H9 (cell line): ENCODE measurements around the gene MCF2L. TPM values are rescaled to one million over a fixed set of nuclear protein-coding genes. Genes with fewer than 3 reads are reported as not detected.

Experiments
- DNase-seq: peaks from one replicate; pipeline ENCODE4 v3.0.0-alpha.2; 2017
- H2AFZ ChIP-seq: one replicate; pipeline ENCODE4 v1.6.1; 2013; ENCODE audit warnings: mild to moderate bottlenecking, low read length, control low read depth, moderate library complexity
- H2AK5ac ChIP-seq: 2 replicates; pipeline ENCODE4 v1.6.1; 2013; ENCODE audit warnings: low read length, control low read depth, mixed read lengths; ENCODE audit not compliant: insufficient read length
- H2BK120ac ChIP-seq: one replicate; pipeline ENCODE4 v1.6.1; 2013; ENCODE audit warnings: low read depth, mild to moderate bottlenecking, low read length, control low read depth, inconsistent platforms; ENCODE audit not compliant: poor library complexity, severe bottlenecking
- H2BK12ac ChIP-seq: 2 replicates; pipeline ENCODE4 v1.6.1; 2013; ENCODE audit warnings: low read length, control low read depth, mixed read lengths, low read depth; ENCODE audit not compliant: insufficient read length
- H2BK15ac ChIP-seq: 2 replicates; pipeline ENCODE4 v1.6.1; 2013; ENCODE audit warnings: low read depth, low read length, control low read depth
- H2BK20ac ChIP-seq: one replicate; pipeline ENCODE4 v1.6.1; 2013; ENCODE audit warnings: low read depth, mild to moderate bottlenecking, low read length, control low read depth, inconsistent platforms; ENCODE audit not compliant: poor library complexity, severe bottlenecking
- H2BK5ac ChIP-seq: 2 replicates; pipeline ENCODE4 v1.6.1; 2013; ENCODE audit warnings: low read length, control low read depth, mixed read lengths; ENCODE audit not compliant: insufficient read length
- H3K14ac ChIP-seq: 2 replicates; pipeline ENCODE4 v1.6.1; 2013; ENCODE audit warnings: low read length, control low read depth; ENCODE audit not compliant: insufficient read depth
- H3K18ac ChIP-seq: 2 replicates; pipeline ENCODE4 v1.6.1; 2013; ENCODE audit warnings: low read depth, mild to moderate bottlenecking, mixed read lengths, low read length, control low read depth; ENCODE audit not compliant: insufficient read length
- H3K23ac ChIP-seq: 2 replicates; pipeline ENCODE4 v1.6.1; 2013; ENCODE audit warnings: low read length, control low read depth, mixed read lengths, low read depth; ENCODE audit not compliant: insufficient read length
- H3K23me2 ChIP-seq: 2 replicates; pipeline ENCODE4 v1.6.1; 2013; ENCODE audit warnings: low read depth, mild to moderate bottlenecking, mixed read lengths, low read length, control low read depth; ENCODE audit not compliant: insufficient read length, poor library complexity, severe bottlenecking
- H3K27ac ChIP-seq: 2 replicates; pipeline ENCODE4 v1.5.1; 2013; ENCODE audit warnings: low read length, control low read depth, mixed read lengths, low read depth; ENCODE audit not compliant: insufficient read length
- H3K27me3 ChIP-seq: 2 replicates; pipeline ENCODE4 v1.6.1; 2013; ENCODE audit warnings: low read length, control low read depth, inconsistent platforms; ENCODE audit not compliant: insufficient read depth
- H3K4ac ChIP-seq: 2 replicates; pipeline ENCODE4 v1.6.1; 2013; ENCODE audit warnings: low read depth, mild to moderate bottlenecking, control low read depth, inconsistent platforms, low read length, moderate library complexity
- H3K4me1 ChIP-seq: 2 replicates; pipeline ENCODE4 v1.6.1; 2013; ENCODE audit warnings: low read length, control low read depth, inconsistent platforms; ENCODE audit not compliant: insufficient read depth
- H3K4me2 ChIP-seq: 2 replicates; pipeline ENCODE4 v1.6.1; 2013; ENCODE audit warnings: low read length, control low read depth, mixed read lengths; ENCODE audit not compliant: insufficient read length, insufficient read depth
- H3K56ac ChIP-seq: 2 replicates; pipeline ENCODE4 v1.6.1; 2013; ENCODE audit warnings: low read depth, mild to moderate bottlenecking, mixed read lengths, low read length, control low read depth; ENCODE audit not compliant: insufficient read length
- H3K79me1 ChIP-seq: 2 replicates; pipeline ENCODE4 v1.6.1; 2013; ENCODE audit warnings: low read depth, mild to moderate bottlenecking, moderate library complexity, low read length, control low read depth, inconsistent platforms; ENCODE audit not compliant: insufficient read depth, poor library complexity, severe bottlenecking
- H3K79me2 ChIP-seq: 2 replicates; pipeline ENCODE4 v1.6.1; 2013; ENCODE audit warnings: low read length, control low read depth, inconsistent platforms; ENCODE audit not compliant: insufficient read depth
- H3K9ac ChIP-seq: 2 replicates; pipeline ENCODE4 v1.6.1; 2013; ENCODE audit warnings: low read length, control low read depth, mixed read lengths; ENCODE audit not compliant: insufficient read length; ENCODE audit errors: extremely low read depth
- H3K9me3 ChIP-seq: one replicate; pipeline ENCODE4 v1.6.1; 2013; ENCODE audit warnings: low read depth, low read length, inconsistent platforms; ENCODE audit not compliant: control insufficient read depth
- H3T11ph ChIP-seq: one replicate; pipeline ENCODE4 v1.6.1; 2013; ENCODE audit warnings: mild to moderate bottlenecking, low read length, control low read depth, inconsistent platforms
- H4K20me1 ChIP-seq: one replicate; pipeline ENCODE4 v1.6.1; 2013; ENCODE audit not compliant: control insufficient read depth, insufficient read length, insufficient read depth
- H4K5ac ChIP-seq: 2 replicates; pipeline ENCODE4 v1.6.1; 2013; ENCODE audit warnings: low read depth, mild to moderate bottlenecking, mixed read lengths, low read length, control low read depth; ENCODE audit not compliant: insufficient read length
- H4K8ac ChIP-seq: replicated peaks from 2 replicates; pipeline ENCODE4 v1.6.1; 2013; ENCODE audit warnings: low read length, control low read depth, mixed read lengths, low read depth; ENCODE audit not compliant: insufficient read length
- H4K91ac ChIP-seq: 2 replicates; pipeline ENCODE4 v1.6.1; 2013; ENCODE audit warnings: low read depth, mild to moderate bottlenecking, moderate library complexity, mixed read lengths, low read length, control low read depth; ENCODE audit not compliant: insufficient read length
- H3K27ac Mint-ChIP-seq, 3 experiments: 2 replicates in 2 of 3; 3 replicates in 1 of 3; pipeline ENCODE4 v1.8.0; 2020 to 2021; ENCODE audit warnings: mixed read lengths in 3 of 3, mild to moderate bottlenecking in 1 of 3, moderate library complexity in 1 of 3
- H3K27me3 Mint-ChIP-seq: 2 replicates; pipeline ENCODE4 v1.8.0; 2021; ENCODE audit warnings: low read depth, mild to moderate bottlenecking, moderate library complexity, mixed read lengths
- H3K36me3 Mint-ChIP-seq, 3 experiments: 2 replicates in 2 of 3; 3 replicates in 1 of 3; pipeline ENCODE4 v1.8.0; 2020 to 2021; ENCODE audit warnings: low read depth in 3 of 3, mixed read lengths in 3 of 3; ENCODE audit not compliant: insufficient read depth in 1 of 3
- H3K4me1 Mint-ChIP-seq, 2 experiments: 2 replicates each; pipeline ENCODE4 v1.8.0; 2020; ENCODE audit warnings: mixed read lengths in 2 of 2
- H3K4me3 Mint-ChIP-seq, 2 experiments: 2 replicates in 1 of 2; 3 replicates in 1 of 2; pipeline ENCODE4 v1.8.0; 2020 to 2021; ENCODE audit warnings: mild to moderate bottlenecking in 2 of 2, mixed read lengths in 2 of 2, moderate library complexity in 1 of 2
- H3K9me3 Mint-ChIP-seq, 2 experiments: 2 replicates in 1 of 2; 3 replicates in 1 of 2; pipeline ENCODE4 v1.8.0; 2020; ENCODE audit warnings: mild to moderate bottlenecking in 2 of 2, mixed read lengths in 2 of 2, moderate library complexity in 1 of 2
- WGBS: extraction: QIAGEN DNeasy Blood & Tissue Kit; methylation state at CpG from one replicate; pipeline ENCODE4 v1.1.7; 2013; ENCODE audit warnings: missing lambda C conversion rate, low lambda C conversion rate, mixed read lengths; ENCODE audit not compliant: insufficient read length; ENCODE audit errors: extremely low coverage; 5-methylcytosine and 5-hydroxymethylcytosine counted together
- total RNA-seq: library from RNA; stranded (reverse); gene quantifications from 2 replicates; pipeline ENCODE4 v1.2.1, GENCODE V29; 2021
- TF ChIP-seq, protein P1 (sequence below): fragments of 200-600 bp; sonication (generic); conservative IDR thresholded peaks from 3 replicates; pipeline ENCODE4 v1.8.0; 2021; ENCODE audit warnings: antibody characterized with exemption, mild to moderate bottlenecking

The MCF2L gene
- total RNA-seq, 1 experiment from 2014 or later = 18.5 TPM

DNA sequence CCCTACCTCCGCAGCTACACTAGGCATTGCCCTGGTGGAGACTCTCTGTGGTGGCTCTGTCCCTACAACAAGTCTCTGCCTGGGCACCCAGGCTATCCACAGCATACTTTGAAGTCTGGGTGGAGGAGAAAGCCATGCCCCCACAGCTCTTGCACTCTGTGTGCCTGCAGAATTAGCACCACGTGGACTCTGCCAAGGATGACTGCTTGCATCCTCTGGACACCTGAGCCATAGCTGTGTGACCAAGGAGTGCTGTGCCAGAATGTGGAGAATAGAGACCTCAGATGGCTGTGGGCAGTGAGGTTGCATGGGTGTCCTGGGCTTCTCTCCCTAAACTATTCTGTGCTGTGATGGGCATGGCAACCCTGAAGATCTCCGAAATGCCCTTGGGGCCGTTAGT, 21.2 kb upstream of the MCF2L start:
- H4K8ac ChIP-seq = no peak overlapping the region
- no peaks in the 10 kb centered on the region for H3K27me3 ChIP-seq
- H3K4me2 ChIP-seq = no peak overlapping the region
- Mint-ChIP-seq H3K36me3 (0 out of 7 replicates have a peak, but pooled peaks cover 0 to under 1% (median 0%) of the 10 kb centered on the region in 3 experiments), H3K4me3 (no peak overlapping the region), H3K4me1 (peaks cover 19 to 22% of the 10 kb centered on the region in 2 experiments), H3K9me3 (no peaks in the 10 kb centered on the region), H3K27me3 (peaks cover 5% of the 10 kb centered on the region), H3K27ac (no peak overlapping the region)
- WGBS = no CpG with 5 or more reads among the region's 4 CpGs
- no peaks in the 10 kb centered on the region for H3K79me1 ChIP-seq
- H3K4ac ChIP-seq = no peak overlapping the region
- H2BK12ac ChIP-seq = no peak overlapping the region
- H2BK20ac ChIP-seq = no peak overlapping the region
- no peak overlapping the region for H3K9ac ChIP-seq
- H4K91ac ChIP-seq = no peak overlapping the region
- no peak overlapping the region for H2BK15ac ChIP-seq
- H3K79me2 ChIP-seq = no peaks in the 10 kb centered on the region
- no peak overlapping the region for H3K27ac ChIP-seq
- no peak for DNase-seq
- H3K14ac ChIP-seq = no peak overlapping the region
- H3K56ac ChIP-seq = no peak overlapping the region
- TF ChIP-seq, protein P1, sequence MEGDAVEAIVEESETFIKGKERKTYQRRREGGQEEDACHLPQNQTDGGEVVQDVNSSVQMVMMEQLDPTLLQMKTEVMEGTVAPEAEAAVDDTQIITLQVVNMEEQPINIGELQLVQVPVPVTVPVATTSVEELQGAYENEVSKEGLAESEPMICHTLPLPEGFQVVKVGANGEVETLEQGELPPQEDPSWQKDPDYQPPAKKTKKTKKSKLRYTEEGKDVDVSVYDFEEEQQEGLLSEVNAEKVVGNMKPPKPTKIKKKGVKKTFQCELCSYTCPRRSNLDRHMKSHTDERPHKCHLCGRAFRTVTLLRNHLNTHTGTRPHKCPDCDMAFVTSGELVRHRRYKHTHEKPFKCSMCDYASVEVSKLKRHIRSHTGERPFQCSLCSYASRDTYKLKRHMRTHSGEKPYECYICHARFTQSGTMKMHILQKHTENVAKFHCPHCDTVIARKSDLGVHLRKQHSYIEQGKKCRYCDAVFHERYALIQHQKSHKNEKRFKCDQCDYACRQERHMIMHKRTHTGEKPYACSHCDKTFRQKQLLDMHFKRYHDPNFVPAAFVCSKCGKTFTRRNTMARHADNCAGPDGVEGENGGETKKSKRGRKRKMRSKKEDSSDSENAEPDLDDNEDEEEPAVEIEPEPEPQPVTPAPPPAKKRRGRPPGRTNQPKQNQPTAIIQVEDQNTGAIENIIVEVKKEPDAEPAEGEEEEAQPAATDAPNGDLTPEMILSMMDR = no peak
- no peak overlapping the region for H2AFZ ChIP-seq
- no peak overlapping the region for H3T11ph ChIP-seq
- no peak overlapping the region for H2BK120ac ChIP-seq
- no peak overlapping the region for H3K18ac ChIP-seq
- no peak overlapping the region for H2BK5ac ChIP-seq
- H4K20me1 ChIP-seq = no peaks in the 10 kb centered on the region
- no peaks in the 10 kb centered on the region for H3K9me3 ChIP-seq
- no peak overlapping the region for H4K5ac ChIP-seq
- no peak overlapping the region for H3K23ac ChIP-seq
- 0 out of 2 replicates have a peak, but pooled peaks cover 2% of the 10 kb centered on the region for H3K4me1 ChIP-seq
- no peak overlapping the region for H2AK5ac ChIP-seq
- H3K23me2 ChIP-seq = peaks cover 14% of the 10 kb centered on the region
